IMR-90 (cell line): ENCODE measurements around the gene MRPL21. TPM values are rescaled to one million over a fixed set of nuclear protein-coding genes. Genes with fewer than 3 reads are reported as not detected.
A peak's percentile ranks its signal among the peaks of the same experiment; 100 is the strongest.

Source experiments
- ATAC-seq: fragments of 200-7000 bp; cut with Tn5 transposase; 2 replicates; pipeline ENCODE4 v1.9.1; 2020; ENCODE audit warnings: low read depth, mild to moderate bottlenecking, moderate library complexity
- BruUV-seq: library from RNA; stranded (reverse); fragments of 400-500 nt; replicated peaks from 2 replicates; lab custom pipeline; 2021; lab: Mats Ljungman, UMichigan
- CTCF ChIA-PET: fragments of 300-600 bp; formaldehyde crosslinking; extraction: SDS; loops from one replicate; lab custom pipeline; 2021; ENCODE audit warnings: antibody characterized with exemption; lab: Yijun Ruan, JAX
- POLR2A ChIA-PET: fragments of 300-600 bp; sonication (Branson Sonifier 250); formaldehyde crosslinking; loops from one replicate; lab custom pipeline; 2022; ENCODE audit warnings: antibody characterized with exemption; ENCODE audit not compliant: unreplicated experiment; lab: Charles Lee
- DNase-seq: peaks from one replicate; pipeline ENCODE4 v3.0.0; 2013
- H2AFZ ChIP-seq: replicated peaks from 2 replicates; pipeline ENCODE3; 2013; ENCODE audit warnings: low read length, mild to moderate bottlenecking; ENCODE audit not compliant: poor library complexity
- H2AK5ac ChIP-seq: 2 replicates; pipeline ENCODE4 v1.6.1; 2013; ENCODE audit warnings: low read depth, low read length, inconsistent platforms
- H2AK9ac ChIP-seq: replicated peaks from 2 replicates; pipeline ENCODE3; 2013; ENCODE audit warnings: mild to moderate bottlenecking, low read depth, low read length, moderate library complexity; ENCODE audit not compliant: poor library complexity
- H2BK120ac ChIP-seq: 2 replicates; pipeline ENCODE4 v1.6.1; 2013; ENCODE audit warnings: low read depth, low read length, inconsistent platforms
- H2BK15ac ChIP-seq: 3 replicates; pipeline ENCODE4 v1.6.1; 2013; ENCODE audit warnings: low read depth, low read length, inconsistent platforms
- H2BK20ac ChIP-seq: 2 replicates; pipeline ENCODE4 v1.6.1; 2013; ENCODE audit warnings: low read depth, mild to moderate bottlenecking, inconsistent platforms, low read length, moderate library complexity
- H2BK5ac ChIP-seq: 2 replicates; pipeline ENCODE4 v1.6.1; 2013; ENCODE audit warnings: mild to moderate bottlenecking, low read depth, low read length, inconsistent platforms; ENCODE audit not compliant: poor library complexity, severe bottlenecking
- H3K14ac ChIP-seq: replicated peaks from 2 replicates; pipeline ENCODE4 v1.6.1; 2013; ENCODE audit warnings: low read depth, low read length, inconsistent platforms
- H3K18ac ChIP-seq: 2 replicates; pipeline ENCODE4 v1.6.1; 2013; ENCODE audit warnings: low read depth, low read length, control low read depth
- H3K23ac ChIP-seq: 2 replicates; pipeline ENCODE4 v1.6.1; 2013; ENCODE audit warnings: low read depth, low read length, inconsistent platforms
- H3K27ac ChIP-seq: 2 replicates; pipeline ENCODE4 v1.5.1; 2013; ENCODE audit warnings: mild to moderate bottlenecking, control low read depth, low read length; ENCODE audit not compliant: insufficient read depth
- H3K27me3 ChIP-seq: 2 replicates; pipeline ENCODE4 v1.6.1; 2013; ENCODE audit warnings: low read length; ENCODE audit not compliant: control insufficient read depth, insufficient read depth
- H3K36me3 ChIP-seq: 2 replicates; pipeline ENCODE4 v1.6.1; 2013; ENCODE audit warnings: low read length, mixed read lengths; ENCODE audit not compliant: control insufficient read depth, insufficient read depth
- H3K4ac ChIP-seq: 2 replicates; pipeline ENCODE4 v1.6.1; 2013; ENCODE audit warnings: low read depth, low read length, inconsistent platforms
- H3K4me1 ChIP-seq: 2 replicates; pipeline ENCODE4 v1.6.1; 2013; ENCODE audit warnings: low read length, mixed read lengths; ENCODE audit not compliant: control insufficient read depth, insufficient read depth
- H3K4me2 ChIP-seq: 2 replicates; pipeline ENCODE4 v1.6.1; 2013; ENCODE audit warnings: low read depth, mild to moderate bottlenecking, control low read depth, low read length, moderate library complexity
- H3K4me3 ChIP-seq: 2 replicates; pipeline ENCODE4 v1.5.1; 2013; ENCODE audit warnings: low read depth, mild to moderate bottlenecking, control low read depth, low read length, moderate library complexity; ENCODE audit not compliant: insufficient read depth
- H3K56ac ChIP-seq: 2 replicates; pipeline ENCODE4 v1.6.1; 2013; ENCODE audit warnings: low read length, inconsistent platforms; ENCODE audit not compliant: insufficient read depth; ENCODE audit errors: extremely low read depth
- H3K79me1 ChIP-seq, 2 experiments: 2 replicates each; pipeline ENCODE4 v1.6.1; 2013; ENCODE audit warnings: low read length in 2 of 2, inconsistent platforms in 1 of 2, low read depth in 1 of 2
- H3K9ac ChIP-seq: 2 replicates; pipeline ENCODE4 v1.6.1; 2013; ENCODE audit warnings: low read depth, low read length, control low read depth
- H3K9me1 ChIP-seq: 2 replicates; pipeline ENCODE4 v1.6.1; 2013; ENCODE audit warnings: low read length, inconsistent platforms; ENCODE audit not compliant: insufficient read depth
- H3K9me3 ChIP-seq: 2 replicates; pipeline ENCODE4 v1.6.1; 2013; ENCODE audit warnings: low read length; ENCODE audit not compliant: control insufficient read depth, insufficient read depth
- H4K20me1 ChIP-seq: 2 replicates; pipeline ENCODE4 v1.6.1; 2013; ENCODE audit warnings: low read length, inconsistent platforms; ENCODE audit not compliant: insufficient read depth
- H4K5ac ChIP-seq: 2 replicates; pipeline ENCODE4 v1.6.1; 2013; ENCODE audit warnings: mild to moderate bottlenecking, low read depth, low read length, control low read depth
- H4K8ac ChIP-seq, 2 experiments: 2 replicates each; pipeline ENCODE4 v1.6.1; 2013; ENCODE audit warnings: low read depth in 2 of 2, low read length in 2 of 2, control low read depth in 1 of 2, inconsistent platforms in 1 of 2
- H4K91ac ChIP-seq: 2 replicates; pipeline ENCODE4 v1.6.1; 2013; ENCODE audit warnings: low read depth, low read length, inconsistent platforms; ENCODE audit not compliant: insufficient read depth
- FOS ChIP-seq: fragments of 150-350 bp; IDR thresholded peaks from 2 replicates; pipeline ENCODE4 v1.6.1; 2016; ENCODE audit warnings: low read depth, low read length
- MAFK ChIP-seq: IDR thresholded peaks from 2 replicates; pipeline ENCODE4 v1.6.1; 2012; ENCODE audit warnings: low read depth, low read length, improper control_type of control experiment
- MAZ ChIP-seq: IDR thresholded peaks from 2 replicates; pipeline ENCODE4 v1.6.1; 2012; ENCODE audit warnings: low read depth, mild to moderate bottlenecking, low read length, improper control_type of control experiment, moderate library complexity, borderline replicate concordance
- MXI1 ChIP-seq: IDR thresholded peaks from 2 replicates; pipeline ENCODE4 v1.6.1; 2012; ENCODE audit warnings: low read depth, mild to moderate bottlenecking, low read length, moderate library complexity, borderline replicate concordance
- NFE2L2 ChIP-seq: fragments of 150-350 bp; IDR thresholded peaks from 2 replicates; pipeline ENCODE4 v1.6.1; 2016; ENCODE audit warnings: low read depth, mild to moderate bottlenecking, low read length
- RAD21 ChIP-seq: IDR thresholded peaks from 2 replicates; pipeline ENCODE4 v1.6.1; 2012; ENCODE audit warnings: low read length, improper control_type of control experiment
- RCOR1 ChIP-seq: IDR thresholded peaks from 2 replicates; pipeline ENCODE4 v1.6.1; 2012; ENCODE audit warnings: mild to moderate bottlenecking, low read length, improper control_type of control experiment; ENCODE audit not compliant: insufficient replicate concordance
- RFX5 ChIP-seq: IDR thresholded peaks from 2 replicates; pipeline ENCODE4 v1.8.0; 2012; ENCODE audit warnings: low read depth, mild to moderate bottlenecking, low read length, moderate library complexity
- SMC3 ChIP-seq: fragments of 150-350 bp; IDR thresholded peaks from 2 replicates; pipeline ENCODE4 v1.6.1; 2016; ENCODE audit warnings: low read depth, mild to moderate bottlenecking, antibody characterized with exemption, low read length, moderate library complexity
- WGBS, 2 experiments: methylation state at CpG; one replicate each; pipeline versions ENCODE4 v1.1.5 to v1.1.7; 2013; ENCODE audit warnings: missing lambda C conversion rate in 2 of 2; ENCODE audit not compliant: insufficient read length in 1 of 2; ENCODE audit errors: extremely low coverage in 2 of 2; 5-methylcytosine and 5-hydroxymethylcytosine counted together
- dilution Hi-C: fragments of 300-500 bp; cut with HindIII; formaldehyde crosslinking; loops from one replicate; pipeline ENCODE4 v1.14.3; 2018; ENCODE audit warnings: low sequenced_read_pairs; ENCODE audit not compliant: unreplicated experiment
- in situ Hi-C: fragments of 300-500 bp; cut with MboI; formaldehyde crosslinking; loops from 3 replicates; pipeline ENCODE4 v1.14.3; 2019; ENCODE audit warnings: low sequenced_read_pairs, inconsistent platforms, mixed read lengths
- intact Hi-C: fragments of 100-400 bp; cut with micrococcal nuclease; formaldehyde crosslinking; loops from 2 replicates; pipeline ENCODE4 v1.10.0; 2022
- polyA plus RNA-seq, 3 experiments: library from polyadenylated mRNA; depleted of rRNA; stranded (reverse); fragments of >200 nt; gene quantifications; 2 replicates each; pipeline ENCODE4 v1.2.3, GENCODE V29; 2012; ENCODE audit warnings: low replicate concordance in 1 of 3
- total RNA-seq: library from RNA; depleted of rRNA; stranded (reverse); fragments of >200 nt; gene quantifications from 2 replicates; pipeline ENCODE4 v1.2.3, GENCODE V29; 2012
- TF ChIP-seq, protein P1 (sequence below): fragments of 150-350 bp; IDR thresholded peaks from 2 replicates; pipeline ENCODE4 v1.6.1; 2017; ENCODE audit warnings: mild to moderate bottlenecking, antibody characterized with exemption, low read length, low read depth

Gene MRPL21
- total and polyA plus RNA-seq, 2 of the 4 experiments (the other 2 are of a cell fraction), result 19.2 to 26.3 TPM

- H4K91ac ChIP-seq, result no peak overlapping the region
- no peaks in the 10 kb centered on the region for H3K36me3 ChIP-seq
- H3K4ac ChIP-seq, result no peak overlapping the region
- POLR2A ChIA-PET, result no interaction called here
- peaks cover 12% of the 10 kb centered on the region for H3K27me3 ChIP-seq
- no CpG with 5 or more reads among the region's 3 CpGs for WGBS, 2 experiments
- no peak overlapping the region for H4K5ac ChIP-seq
- H2BK15ac ChIP-seq, result no peak overlapping the region
- H2AK9ac ChIP-seq, result no peak overlapping the region
- no peaks in the 10 kb centered on the region for H3K9me1 ChIP-seq
- no peak overlapping the region for H2BK120ac ChIP-seq
- BruUV-seq, result no TSS peak
- intact Hi-C loops, result no loop called here
- DNase-seq (no peak), ATAC-seq (0 out of 2 replicates have a peak, but pooled peaks have one; percentile 11)
- TF ChIP-seq FOS, result no peak
- TF ChIP-seq NFE2L2, result no peak
- no peak for TF ChIP-seq MAFK
- no peak for TF ChIP-seq MAZ
- TF ChIP-seq RCOR1, result no peak
- TF ChIP-seq, protein P1, sequence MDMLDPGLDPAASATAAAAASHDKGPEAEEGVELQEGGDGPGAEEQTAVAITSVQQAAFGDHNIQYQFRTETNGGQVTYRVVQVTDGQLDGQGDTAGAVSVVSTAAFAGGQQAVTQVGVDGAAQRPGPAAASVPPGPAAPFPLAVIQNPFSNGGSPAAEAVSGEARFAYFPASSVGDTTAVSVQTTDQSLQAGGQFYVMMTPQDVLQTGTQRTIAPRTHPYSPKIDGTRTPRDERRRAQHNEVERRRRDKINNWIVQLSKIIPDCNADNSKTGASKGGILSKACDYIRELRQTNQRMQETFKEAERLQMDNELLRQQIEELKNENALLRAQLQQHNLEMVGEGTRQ, result no peak
- no peak for TF ChIP-seq RAD21
- TF ChIP-seq MXI1, result no peak
- TF ChIP-seq SMC3, result no peak
- no peak for TF ChIP-seq RFX5
- no peak overlapping the region for H2AFZ ChIP-seq
- no peak overlapping the region for H2BK20ac ChIP-seq
- no peak overlapping the region for H2BK5ac ChIP-seq
- peaks cover 6% of the 10 kb centered on the region for H3K9me3 ChIP-seq
- no peaks in the 10 kb centered on the region for H3K79me1 ChIP-seq
- H3K4me3 ChIP-seq, result no peak overlapping the region
- no peak overlapping the region for H3K14ac ChIP-seq
- no peak overlapping the region for H3K23ac ChIP-seq
- no peak overlapping the region for H3K18ac ChIP-seq
- no peak overlapping the region for H4K8ac ChIP-seq
- no peak overlapping the region for H3K27ac ChIP-seq
- no peaks in the 10 kb centered on the region for H4K20me1 ChIP-seq
- CTCF ChIA-PET, result no interaction called here
- no peak overlapping the region for H2AK5ac ChIP-seq
- no peak overlapping the region for H3K4me2 ChIP-seq
- no peak overlapping the region for H3K56ac ChIP-seq
- in situ Hi-C loops, result no loop called here
- no peaks in the 10 kb centered on the region for H3K4me1 ChIP-seq
- dilution Hi-C loops, result no loop called here
- H3K9ac ChIP-seq, result no peak overlapping the region
These were observed 39.9 kb downstream of the MRPL21 start for GRCh38 chr11:68863553-68864265.
